NT2/D1 (cell line): ENCODE data around the gene ADAM30.
"Not testable (repeated sequence)": the region's sequence is repeated elsewhere in the genome, so short reads cannot be mapped to it uniquely, and the experiment has no call there.

ENCODE experiments used
- DNase-seq: peaks from one replicate; pipeline ENCODE4 v3.0.0-alpha.2; 2011; ENCODE audit warnings: low read depth, low spot score
- H3K27me3 ChIP-seq: 2 replicates; pipeline ENCODE4 v1.6.0; 2011; ENCODE audit warnings: mild to moderate bottlenecking; ENCODE audit not compliant: insufficient read length, insufficient read depth
- H3K36me3 ChIP-seq: 2 replicates; pipeline ENCODE4 v1.6.1; 2011; ENCODE audit warnings: mild to moderate bottlenecking, low read length, mixed read lengths; ENCODE audit not compliant: insufficient read depth, insufficient read length
- H3K4me1 ChIP-seq: 2 replicates; pipeline ENCODE4 v1.5.1; 2011; ENCODE audit not compliant: insufficient read depth, insufficient read length
- H3K4me3 ChIP-seq: 2 replicates; pipeline ENCODE4 v1.5.1; 2011; ENCODE audit warnings: low read depth; ENCODE audit not compliant: insufficient read length
- H3K9ac ChIP-seq: 2 replicates; pipeline ENCODE4 v1.6.0; 2011; ENCODE audit warnings: low read depth; ENCODE audit not compliant: insufficient read length
- H3K9me3 ChIP-seq: 2 replicates; pipeline ENCODE4 v1.5.1; 2011; ENCODE audit warnings: mild to moderate bottlenecking, low read length; ENCODE audit not compliant: insufficient read depth
- SUZ12 ChIP-seq: IDR thresholded peaks from 2 replicates; pipeline ENCODE4 v1.6.1; 2011; ENCODE audit not compliant: insufficient read length, insufficient read depth; ENCODE audit errors: extremely low read depth
- YY1 ChIP-seq: IDR thresholded peaks from 2 replicates; pipeline ENCODE4 v1.6.1; 2011; ENCODE audit not compliant: insufficient read length, insufficient read depth
- ZNF274 ChIP-seq: IDR thresholded peaks from 2 replicates; pipeline ENCODE4 v1.6.1; 2011; ENCODE audit warnings: mild to moderate bottlenecking, low read depth, low read length

The ADAM30 gene

GRCh38 chr1:119859647-119860046 is 36.7 kb downstream of the ADAM30 start:
- no peak for TF ChIP-seq YY1
- TF ChIP-seq SUZ12, result no peak
- TF ChIP-seq ZNF274, result no peak
- H3K9ac ChIP-seq, result no peak overlapping the region
- no peak for DNase-seq

GRCh38 chr1:119858556-119859214 is 37.6 kb downstream of the ADAM30 start:
- H3K36me3 ChIP-seq, H3K4me1 ChIP-seq, H3K4me3 ChIP-seq, DNase-seq, H3K9ac ChIP-seq, H3K9me3 ChIP-seq, H3K27me3 ChIP-seq: not testable (repeated sequence)

More at GRCh38 chr1:119859647-119860046, 36.7 kb downstream of the ADAM30 start:
- Histone ChIP-seq H3K4me1 (no peaks in the 10 kb centered on the region), H3K27me3 (no peaks in the 10 kb centered on the region), H3K9me3 (no peaks in the 10 kb centered on the region), H3K4me3 (no peak overlapping the region), H3K36me3 (no peaks in the 10 kb centered on the region)

GRCh38 chr1:119858126-119858525 is 38.2 kb downstream of the ADAM30 start:
- no peaks in the 10 kb centered on the region for H3K4me1 ChIP-seq
- DNase-seq, result no peak
- no peaks in the 10 kb centered on the region for H3K36me3 ChIP-seq
- H3K4me3 ChIP-seq, result no peak overlapping the region
- TF ChIP-seq SUZ12 (no peak), ZNF274 (no peak), YY1 (no peak)
- no peaks in the 10 kb centered on the region for H3K27me3 ChIP-seq
- no peak overlapping the region for H3K9ac ChIP-seq
- H3K9me3 ChIP-seq, result no peaks in the 10 kb centered on the region

- no peak for DNase-seq
- TF ChIP-seq ZNF274, result no peak
- no peak for TF ChIP-seq YY1
- no peak for TF ChIP-seq SUZ12
Measured at GRCh38 chr1:119853155-119853554, 43.2 kb downstream of the ADAM30 start.

GRCh38 chr1:119844206-119844605 is 52.1 kb downstream of the ADAM30 start:
- not testable (repeated sequence) for H3K27me3 ChIP-seq, H3K9ac ChIP-seq, H3K4me1 ChIP-seq, H3K9me3 ChIP-seq, H3K36me3 ChIP-seq, H3K4me3 ChIP-seq, DNase-seq

More at GRCh38 chr1:119853155-119853554, 43.2 kb downstream of the ADAM30 start:
- H3K4me1 ChIP-seq, result no peaks in the 10 kb centered on the region
- H3K4me3 ChIP-seq, result no peak overlapping the region
- H3K9ac ChIP-seq, result no peak overlapping the region
- no peaks in the 10 kb centered on the region for H3K27me3 ChIP-seq
- no peaks in the 10 kb centered on the region for H3K36me3 ChIP-seq
- H3K9me3 ChIP-seq, result no peaks in the 10 kb centered on the region
